Activated CD4-positive, alpha-beta T cell treated with anti-CD3 and anti-CD28 coated beads for 48 hours (primary cell): Measurements from ENCODE around the gene MEAK7.

Source experiments
- DNase-seq: peaks from one replicate; pipeline ENCODE4 v3.0.0-alpha.2; 2020

MEAK7 gene

GRCh38 chr16:84462296-84463210, 41.9 kb downstream of the MEAK7 start:
- DNase-seq = no peak

- no peak for DNase-seq
These were observed 42.8 kb downstream of the MEAK7 start for GRCh38 chr16:84461413-84462295.

- DNase-seq = no peak
These were observed 43.4 kb downstream of the MEAK7 start for GRCh38 chr16:84461029-84461412.

- DNase-seq = no peak
These were observed 43.9 kb downstream of the MEAK7 start for GRCh38 chr16:84460406-84461028.

- DNase-seq = no peak
These were observed 44.5 kb downstream of the MEAK7 start for GRCh38 chr16:84459941-84460405.

- no peak for DNase-seq
These were observed 44.9 kb downstream of the MEAK7 start for GRCh38 chr16:84459533-84459894.

- no peak for DNase-seq
These were observed 45.6 kb downstream of the MEAK7 start for GRCh38 chr16:84458606-84459532.

- DNase-seq = no peak
These were observed 49.4 kb downstream of the MEAK7 start for GRCh38 chr16:84455031-84455430.
